ENCODE measurements around the gene POLR3A.

DNA sequence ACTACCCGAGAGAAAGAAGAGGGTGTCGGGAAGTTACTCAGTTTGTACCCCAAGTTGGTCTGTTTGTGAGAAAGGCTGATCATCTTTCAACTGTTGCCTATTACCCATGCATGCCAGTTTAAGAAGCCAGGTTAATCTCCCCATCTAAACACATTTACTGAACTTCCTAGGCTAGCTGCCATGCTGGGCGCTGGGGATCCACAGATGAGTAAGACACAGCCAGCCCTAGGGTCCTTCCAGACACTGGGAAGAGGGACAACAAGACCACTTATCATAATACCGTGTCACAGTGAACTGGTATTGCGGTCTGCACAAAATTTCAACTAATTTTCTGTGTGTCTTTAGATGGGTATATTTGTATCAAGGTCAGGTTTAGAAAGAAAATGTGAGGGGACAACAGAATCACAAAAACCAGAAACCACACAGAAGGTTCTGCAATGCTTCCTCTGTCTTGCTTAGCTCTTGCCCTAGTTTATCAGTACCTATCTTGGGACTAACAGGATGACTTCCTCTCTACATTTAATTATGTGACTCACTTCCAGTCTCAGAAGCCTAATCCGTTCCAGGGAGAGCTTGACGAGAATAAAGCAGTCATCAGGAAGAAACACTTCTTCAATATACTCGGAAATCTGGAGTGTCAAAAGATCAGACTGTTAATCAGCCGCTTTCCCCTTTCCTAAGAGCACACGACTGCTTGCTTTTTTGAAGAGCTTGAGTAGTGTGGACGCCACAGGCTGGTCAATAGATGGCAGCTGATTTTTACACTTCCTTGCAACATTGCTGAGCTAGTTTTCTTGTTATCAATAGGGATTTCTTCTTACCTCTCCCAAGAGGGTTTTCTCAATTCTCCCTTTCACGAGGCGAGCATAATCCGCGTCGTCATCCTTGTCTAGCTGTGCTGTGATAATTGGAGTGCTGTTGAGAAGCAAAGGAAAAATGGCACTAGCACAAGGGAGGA is 45.7 kb downstream of the POLR3A start:
- peak in 1 of 2 donors; percentile 11 for TF ChIP-seq POLR2AphosphoS5 (IDR thresholded peaks at IDR 0.05)
- TF ChIP-seq, protein P1, sequence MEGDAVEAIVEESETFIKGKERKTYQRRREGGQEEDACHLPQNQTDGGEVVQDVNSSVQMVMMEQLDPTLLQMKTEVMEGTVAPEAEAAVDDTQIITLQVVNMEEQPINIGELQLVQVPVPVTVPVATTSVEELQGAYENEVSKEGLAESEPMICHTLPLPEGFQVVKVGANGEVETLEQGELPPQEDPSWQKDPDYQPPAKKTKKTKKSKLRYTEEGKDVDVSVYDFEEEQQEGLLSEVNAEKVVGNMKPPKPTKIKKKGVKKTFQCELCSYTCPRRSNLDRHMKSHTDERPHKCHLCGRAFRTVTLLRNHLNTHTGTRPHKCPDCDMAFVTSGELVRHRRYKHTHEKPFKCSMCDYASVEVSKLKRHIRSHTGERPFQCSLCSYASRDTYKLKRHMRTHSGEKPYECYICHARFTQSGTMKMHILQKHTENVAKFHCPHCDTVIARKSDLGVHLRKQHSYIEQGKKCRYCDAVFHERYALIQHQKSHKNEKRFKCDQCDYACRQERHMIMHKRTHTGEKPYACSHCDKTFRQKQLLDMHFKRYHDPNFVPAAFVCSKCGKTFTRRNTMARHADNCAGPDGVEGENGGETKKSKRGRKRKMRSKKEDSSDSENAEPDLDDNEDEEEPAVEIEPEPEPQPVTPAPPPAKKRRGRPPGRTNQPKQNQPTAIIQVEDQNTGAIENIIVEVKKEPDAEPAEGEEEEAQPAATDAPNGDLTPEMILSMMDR (IDR thresholded peaks at IDR 0.05): no peak

Data from upper lobe of left lung (tissue), 4 donors.